Stimulated activated effector memory CD8-positive, alpha-beta T cell treated with anti-CD3 and anti-CD28 coated beads, Interleukin-12 subunit alpha, Interleukin-12 subunit beta, amount 100 ng/mL, for 72 hours (primary cell): ENCODE results near the gene AMBRA1.
"Not testable (repeated sequence)": the region's sequence is repeated elsewhere in the genome, so short reads cannot be mapped to it uniquely, and the experiment has no call there.

Source experiments
- ATAC-seq: fragments of 150-1000 bp; cut with Tn5 transposase; 2 replicates; pipeline ENCODE4 v1.10.0; 2021
- DNase-seq, 2 donors: peaks; one replicate each; pipeline ENCODE4 v3.0.0; 2021 to 2022; ENCODE audit warnings: low spot score in 2 of 2
- H3K27ac Mint-ChIP-seq: one replicate; pipeline ENCODE4 v1.8.0; 2022; ENCODE audit warnings: mild to moderate bottlenecking, mixed read lengths
- H3K36me3 Mint-ChIP-seq: one replicate; pipeline ENCODE4 v1.8.0; 2022; ENCODE audit warnings: mild to moderate bottlenecking, mixed read lengths
- H3K4me1 Mint-ChIP-seq: one replicate; pipeline ENCODE4 v1.8.0; 2022; ENCODE audit warnings: mixed read lengths
- H3K4me3 Mint-ChIP-seq: one replicate; pipeline ENCODE4 v1.8.0; 2022; ENCODE audit warnings: mild to moderate bottlenecking, mixed read lengths
- H3K9me3 Mint-ChIP-seq: one replicate; pipeline ENCODE4 v1.8.0; 2022; ENCODE audit warnings: mixed read lengths

The AMBRA1 gene

DNA sequence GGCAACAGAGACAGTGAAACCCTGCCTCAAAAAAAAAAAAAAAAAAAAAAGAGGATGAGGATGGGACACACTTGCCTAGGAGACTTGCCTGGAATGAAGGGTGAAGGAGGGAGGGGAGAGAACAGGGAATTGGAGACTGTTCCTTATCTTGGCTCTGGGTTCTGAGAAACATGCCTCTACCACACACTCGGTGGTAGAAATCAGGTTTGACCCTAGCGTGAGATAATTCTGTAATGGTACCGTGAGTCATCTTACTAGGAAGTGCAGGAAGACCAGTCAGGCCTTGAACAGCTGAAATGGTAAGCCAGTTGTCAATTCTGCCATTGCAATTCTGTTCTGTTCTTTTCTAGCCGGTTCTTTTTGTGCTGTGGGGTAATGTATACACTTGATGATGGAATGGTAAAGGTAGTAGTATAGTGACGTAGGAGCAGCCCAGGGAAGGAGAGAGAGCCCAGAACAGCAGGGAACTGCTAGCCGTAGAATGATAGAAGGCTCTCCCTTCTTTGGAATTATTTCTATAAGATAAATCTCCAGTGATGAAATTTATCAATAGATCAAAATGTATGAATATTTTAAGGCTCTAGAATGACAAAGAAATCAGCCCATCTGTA, 3.9 kb upstream of the AMBRA1 start:
- DNase-seq: peak in 1 of 2 donors; percentile 53
- H3K9me3 Mint-ChIP-seq: no peaks in the 10 kb centered on the region
- peaks cover 26% of the 10 kb centered on the region for H3K4me1 Mint-ChIP-seq
- peak; percentile 76 for ATAC-seq
- H3K4me3 Mint-ChIP-seq: peak overlapping the region; percentile 31
- H3K36me3 Mint-ChIP-seq: peaks cover 11% of the 10 kb centered on the region
- H3K27ac Mint-ChIP-seq: peak overlapping the region; percentile 89

DNA sequence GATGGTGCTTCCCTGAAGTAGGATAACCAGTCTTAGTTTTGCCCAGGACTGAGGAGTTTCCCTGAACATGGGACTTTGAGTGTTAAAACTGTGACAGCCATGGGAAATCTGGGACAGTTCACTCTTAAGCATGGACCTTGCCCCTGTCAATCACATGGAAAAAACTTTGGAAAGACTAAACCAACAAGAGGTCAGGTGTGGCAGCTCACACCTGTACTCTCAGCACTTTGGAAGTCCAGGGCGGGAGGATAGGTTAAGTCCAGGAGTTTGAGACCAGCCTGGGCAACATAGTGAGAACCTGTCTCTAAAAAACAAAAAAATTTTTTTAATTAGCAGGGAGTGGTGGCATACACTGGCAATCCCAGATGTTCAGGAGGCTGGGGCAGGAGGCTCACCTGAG, 3.3 kb upstream of the AMBRA1 start:
- Mint-ChIP-seq H3K27ac (peak overlapping the region; percentile 89), H3K9me3 (no peaks in the 10 kb centered on the region), H3K36me3 (peaks cover 16% of the 10 kb centered on the region), H3K4me3 (peak overlapping the region; percentile 31), H3K4me1 (peaks cover 32% of the 10 kb centered on the region)
- ATAC-seq: no peak
- DNase-seq: no peak

- Mint-ChIP-seq H3K27ac (peak overlapping the region; percentile 94), H3K4me3 (peak overlapping the region; percentile 98), H3K36me3 (peaks cover 32% of the 10 kb centered on the region), H3K9me3 (no peaks in the 10 kb centered on the region), H3K4me1 (peaks cover 48% of the 10 kb centered on the region)
- DNase-seq: no peak
- ATAC-seq: no peak
These were observed 962 bp upstream of the AMBRA1 start for GRCh38 chr11:46594785-46595184.

DNA sequence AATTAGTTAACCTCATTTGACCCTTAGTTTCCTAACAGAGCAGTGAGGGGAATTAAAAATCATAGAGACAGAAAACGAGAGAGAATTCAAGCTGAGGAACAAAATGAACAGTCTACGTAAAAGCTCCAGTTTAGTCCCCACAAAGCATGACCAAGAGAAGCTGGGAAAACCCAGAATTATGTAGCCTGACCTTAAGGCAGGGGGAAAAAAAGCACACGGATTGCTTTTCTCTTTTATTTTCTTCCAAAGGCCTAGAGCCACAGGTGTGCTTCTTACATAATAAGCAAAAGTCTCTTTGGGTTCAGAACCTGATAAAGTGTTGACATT, 514 bp upstream of the AMBRA1 start:
- peak overlapping the region; percentile 98 for H3K4me3 Mint-ChIP-seq
- peak overlapping the region; percentile 94 for H3K27ac Mint-ChIP-seq
- no peaks in the 10 kb centered on the region for H3K9me3 Mint-ChIP-seq
- DNase-seq (no peak), ATAC-seq (no peak)
- H3K36me3 Mint-ChIP-seq: peaks cover 32% of the 10 kb centered on the region
- peaks cover 48% of the 10 kb centered on the region for H3K4me1 Mint-ChIP-seq

GRCh38 chr11:46590740-46591605, 2.9 kb downstream of the AMBRA1 start:
- DNase-seq: no peak
- H3K27ac Mint-ChIP-seq: no peak overlapping the region
- peak overlapping the region; percentile 3 for H3K4me3 Mint-ChIP-seq
- no peak for ATAC-seq
- H3K4me1 Mint-ChIP-seq: peaks cover 43% of the 10 kb centered on the region
- peaks cover 50% of the 10 kb centered on the region for H3K36me3 Mint-ChIP-seq
- no peaks in the 10 kb centered on the region for H3K9me3 Mint-ChIP-seq

DNA sequence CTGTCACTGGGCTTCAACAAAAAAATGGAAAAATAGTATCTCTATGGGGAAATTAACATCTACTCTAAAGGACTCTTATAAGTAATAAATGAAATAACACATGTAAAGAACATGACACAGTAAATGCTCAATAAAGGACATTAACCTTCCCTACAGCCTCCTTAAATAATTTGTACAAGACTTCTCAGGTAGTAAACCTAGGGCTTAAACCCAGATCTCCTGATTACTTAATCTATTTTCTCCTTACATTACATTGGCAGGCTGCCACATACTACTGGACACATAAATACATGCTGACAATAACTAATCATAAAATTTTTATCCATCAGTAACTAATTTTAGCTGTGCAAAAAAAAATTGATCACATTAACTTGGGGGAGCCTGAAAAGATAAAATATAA, 4.9 kb downstream of the AMBRA1 start:
- ATAC-seq: no peak
- Mint-ChIP-seq H3K36me3 (peaks cover 51% of the 10 kb centered on the region), H3K4me3 (no peak overlapping the region), H3K9me3 (no peaks in the 10 kb centered on the region), H3K4me1 (peaks cover 37% of the 10 kb centered on the region), H3K27ac (no peak overlapping the region)
- DNase-seq: no peak

- Mint-ChIP-seq H3K27ac (no peak overlapping the region), H3K36me3 (peaks cover 43% of the 10 kb centered on the region), H3K4me3 (no peak overlapping the region), H3K4me1 (peaks cover 33% of the 10 kb centered on the region), H3K9me3 (no peaks in the 10 kb centered on the region)
- ATAC-seq: no peak
- no peak for DNase-seq
These were observed 5.7 kb downstream of the AMBRA1 start for GRCh38 chr11:46588131-46588530.

DNA sequence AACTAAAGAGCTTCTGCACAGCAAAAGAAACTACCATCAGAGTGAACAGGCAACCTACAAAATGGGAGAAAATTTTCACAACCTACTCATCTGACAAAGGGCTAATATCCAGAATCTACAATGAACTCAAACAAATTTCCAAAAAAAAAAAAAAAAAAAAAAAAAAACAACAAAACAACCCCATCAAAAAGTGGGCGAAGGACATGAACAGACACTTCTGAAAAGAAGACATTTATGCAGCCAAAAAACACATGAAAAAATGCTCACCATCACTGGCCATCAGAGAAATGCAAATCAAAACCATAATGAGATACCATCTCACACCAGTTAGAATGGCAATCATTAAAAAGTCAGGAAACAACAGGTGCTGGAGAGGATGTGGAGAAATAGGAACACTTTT, 10.3 kb downstream of the AMBRA1 start:
- not testable (repeated sequence) for ATAC-seq, H3K27ac Mint-ChIP-seq, H3K4me3 Mint-ChIP-seq, DNase-seq, H3K9me3 Mint-ChIP-seq
- Mint-ChIP-seq H3K36me3 (peaks cover 32% of the 10 kb centered on the region), H3K4me1 (peaks cover 26% of the 10 kb centered on the region)

- no peak overlapping the region for H3K27ac Mint-ChIP-seq
These were observed 11.2 kb downstream of the AMBRA1 start for GRCh38 chr11:46582588-46582987.

DNA sequence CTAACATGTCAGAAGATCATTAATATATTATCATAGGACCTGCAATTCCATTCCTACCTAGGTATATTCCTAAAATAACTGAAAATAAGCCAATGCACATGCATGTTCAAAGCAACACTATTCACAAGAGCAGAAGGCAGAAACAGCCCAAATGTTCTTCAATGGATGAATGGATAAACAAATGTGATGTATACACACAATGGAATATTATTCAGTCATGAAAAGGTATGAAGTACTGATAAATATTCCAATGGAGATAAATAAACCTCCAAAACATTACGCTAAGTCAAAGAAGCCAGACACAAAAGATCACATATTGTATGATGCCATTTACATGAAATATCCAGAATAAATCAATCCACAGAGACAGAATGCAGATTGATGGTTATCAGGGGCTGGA, 16.8 kb downstream of the AMBRA1 start:
- Mint-ChIP-seq H3K4me3 (no peak overlapping the region), H3K4me1 (peaks cover 30% of the 10 kb centered on the region), H3K27ac (no peak overlapping the region), H3K36me3 (peaks cover 16% of the 10 kb centered on the region), H3K9me3 (peaks cover 2% of the 10 kb centered on the region)
- DNase-seq (no peak), ATAC-seq (no peak)

More at GRCh38 chr11:46582588-46582987, 11.2 kb downstream of the AMBRA1 start:
- Mint-ChIP-seq H3K9me3 (no peaks in the 10 kb centered on the region), H3K4me1 (peaks cover 21% of the 10 kb centered on the region), H3K4me3 (no peak overlapping the region), H3K36me3 (peaks cover 33% of the 10 kb centered on the region)
- DNase-seq: no peak
- no peak for ATAC-seq

GRCh38 chr11:46574656-46575055, 19.2 kb downstream of the AMBRA1 start:
- no peak for DNase-seq
- H3K36me3 Mint-ChIP-seq: peaks cover 13% of the 10 kb centered on the region
- peaks cover 29% of the 10 kb centered on the region for H3K4me1 Mint-ChIP-seq
- peaks cover 2% of the 10 kb centered on the region for H3K9me3 Mint-ChIP-seq
- no peak overlapping the region for H3K27ac Mint-ChIP-seq
- no peak for ATAC-seq
- H3K4me3 Mint-ChIP-seq: no peak overlapping the region

GRCh38 chr11:46570790-46571398, 22.9 kb downstream of the AMBRA1 start:
- DNase-seq (no peak), ATAC-seq (peak; percentile 67)
- no peaks in the 10 kb centered on the region for H3K9me3 Mint-ChIP-seq
- no peak overlapping the region for H3K4me3 Mint-ChIP-seq
- H3K36me3 Mint-ChIP-seq: no peaks in the 10 kb centered on the region
- H3K4me1 Mint-ChIP-seq: peaks cover 21% of the 10 kb centered on the region
- H3K27ac Mint-ChIP-seq: no peak overlapping the region

- no peaks in the 10 kb centered on the region for H3K36me3 Mint-ChIP-seq
These were observed 28.5 kb downstream of the AMBRA1 start for GRCh38 chr11:46565232-46565840.

GRCh38 chr11:46564459-46564858, 29.4 kb downstream of the AMBRA1 start:
- no peaks in the 10 kb centered on the region for H3K9me3 Mint-ChIP-seq
- H3K4me3 Mint-ChIP-seq: no peak overlapping the region
- H3K27ac Mint-ChIP-seq: no peak overlapping the region
- H3K36me3 Mint-ChIP-seq: no peaks in the 10 kb centered on the region
- H3K4me1 Mint-ChIP-seq: peaks cover 32% of the 10 kb centered on the region
- no peak for DNase-seq
- peak; percentile 99 for ATAC-seq

More at GRCh38 chr11:46565232-46565840, 28.5 kb downstream of the AMBRA1 start:
- Mint-ChIP-seq H3K4me3 (no peak overlapping the region), H3K9me3 (no peaks in the 10 kb centered on the region), H3K27ac (no peak overlapping the region), H3K4me1 (peaks cover 26% of the 10 kb centered on the region)
- no peak for DNase-seq
- ATAC-seq: no peak

DNA sequence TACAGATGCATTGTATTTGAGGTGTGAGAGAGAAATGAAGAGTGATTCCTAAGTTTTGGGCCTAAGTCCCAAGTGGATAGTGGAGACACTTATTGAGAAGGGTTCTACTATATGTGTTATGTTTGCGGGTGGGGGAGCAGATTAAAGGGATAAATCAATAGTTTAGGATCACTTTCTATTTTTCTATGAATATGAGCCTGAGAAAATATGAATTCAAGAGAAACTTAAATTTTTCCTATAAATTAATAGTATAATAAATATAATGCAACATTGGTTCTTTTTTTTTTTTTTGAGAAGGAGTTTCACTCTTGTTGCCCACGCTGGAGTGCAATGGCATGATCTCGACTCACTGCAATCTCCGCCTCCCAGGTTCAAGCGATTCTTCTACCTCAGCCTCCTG, 31.3 kb downstream of the AMBRA1 start:
- H3K9me3 Mint-ChIP-seq: no peaks in the 10 kb centered on the region
- no peak for ATAC-seq
- no peak for DNase-seq
- H3K36me3 Mint-ChIP-seq: no peaks in the 10 kb centered on the region
- H3K4me1 Mint-ChIP-seq: peaks cover 38% of the 10 kb centered on the region
- H3K27ac Mint-ChIP-seq: no peak overlapping the region
- no peak overlapping the region for H3K4me3 Mint-ChIP-seq
